NB4 (cell line): ENCODE results near the gene NELL2.
"Not testable (repeated sequence)": the region's sequence is repeated elsewhere in the genome, so short reads cannot be mapped to it uniquely, and the experiment has no call there.

Experiments
- DNase-seq: peaks from one replicate; pipeline ENCODE4 v3.0.0; 2010; ENCODE audit warnings: low read depth
- H3K4me3 ChIP-seq: one replicate; pipeline ENCODE4 v1.5.1; 2011; ENCODE audit warnings: mild to moderate bottlenecking, low read depth, low read length, moderate library complexity
- MYC ChIP-seq: IDR thresholded peaks from 2 replicates; pipeline ENCODE4 v1.6.1; 2011; ENCODE audit warnings: low read depth, low read length
- POLR2A ChIP-seq: IDR thresholded peaks from 2 replicates; pipeline ENCODE4 v1.6.1; 2011; ENCODE audit warnings: mild to moderate bottlenecking; ENCODE audit not compliant: insufficient read length; ENCODE audit errors: extremely low read depth
- TF ChIP-seq, protein P1 (sequence below): IDR thresholded peaks from 2 replicates; pipeline ENCODE4 v1.6.1; 2011; ENCODE audit warnings: low read depth, low read length
- TF ChIP-seq, protein P2 (sequence below): IDR thresholded peaks from one replicate; pipeline ENCODE4 v1.5.1; 2012; ENCODE audit warnings: low read depth, low read length

The NELL2 gene

DNA sequence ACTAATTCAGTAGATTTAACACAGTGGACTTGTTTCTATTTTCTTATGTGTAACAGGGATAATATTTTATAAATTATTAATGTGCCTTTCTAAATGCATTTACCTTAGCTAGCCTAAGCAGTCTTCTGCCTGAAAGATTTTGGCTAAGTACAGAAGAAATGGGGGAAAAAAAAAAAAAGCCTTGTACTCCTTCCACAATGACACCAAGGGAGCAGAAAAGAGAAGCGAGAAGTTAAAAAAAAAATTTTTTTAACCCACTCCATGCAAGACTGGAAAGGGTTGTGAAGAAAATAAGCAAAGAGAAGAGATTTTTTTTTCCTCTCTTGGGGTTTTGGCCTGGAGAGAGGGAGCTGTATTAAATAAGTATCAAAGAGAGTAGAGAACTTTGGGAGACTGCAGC is 28.7 kb downstream of the NELL2 start:
- TF ChIP-seq MYC (no peak), POLR2A (no peak)
- TF ChIP-seq, protein P1, sequence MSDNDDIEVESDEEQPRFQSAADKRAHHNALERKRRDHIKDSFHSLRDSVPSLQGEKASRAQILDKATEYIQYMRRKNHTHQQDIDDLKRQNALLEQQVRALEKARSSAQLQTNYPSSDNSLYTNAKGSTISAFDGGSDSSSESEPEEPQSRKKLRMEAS: no peak
- TF ChIP-seq, protein P2, sequence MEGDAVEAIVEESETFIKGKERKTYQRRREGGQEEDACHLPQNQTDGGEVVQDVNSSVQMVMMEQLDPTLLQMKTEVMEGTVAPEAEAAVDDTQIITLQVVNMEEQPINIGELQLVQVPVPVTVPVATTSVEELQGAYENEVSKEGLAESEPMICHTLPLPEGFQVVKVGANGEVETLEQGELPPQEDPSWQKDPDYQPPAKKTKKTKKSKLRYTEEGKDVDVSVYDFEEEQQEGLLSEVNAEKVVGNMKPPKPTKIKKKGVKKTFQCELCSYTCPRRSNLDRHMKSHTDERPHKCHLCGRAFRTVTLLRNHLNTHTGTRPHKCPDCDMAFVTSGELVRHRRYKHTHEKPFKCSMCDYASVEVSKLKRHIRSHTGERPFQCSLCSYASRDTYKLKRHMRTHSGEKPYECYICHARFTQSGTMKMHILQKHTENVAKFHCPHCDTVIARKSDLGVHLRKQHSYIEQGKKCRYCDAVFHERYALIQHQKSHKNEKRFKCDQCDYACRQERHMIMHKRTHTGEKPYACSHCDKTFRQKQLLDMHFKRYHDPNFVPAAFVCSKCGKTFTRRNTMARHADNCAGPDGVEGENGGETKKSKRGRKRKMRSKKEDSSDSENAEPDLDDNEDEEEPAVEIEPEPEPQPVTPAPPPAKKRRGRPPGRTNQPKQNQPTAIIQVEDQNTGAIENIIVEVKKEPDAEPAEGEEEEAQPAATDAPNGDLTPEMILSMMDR: no peak
- DNase-seq: no peak
- H3K4me3 ChIP-seq: no peak overlapping the region

DNA sequence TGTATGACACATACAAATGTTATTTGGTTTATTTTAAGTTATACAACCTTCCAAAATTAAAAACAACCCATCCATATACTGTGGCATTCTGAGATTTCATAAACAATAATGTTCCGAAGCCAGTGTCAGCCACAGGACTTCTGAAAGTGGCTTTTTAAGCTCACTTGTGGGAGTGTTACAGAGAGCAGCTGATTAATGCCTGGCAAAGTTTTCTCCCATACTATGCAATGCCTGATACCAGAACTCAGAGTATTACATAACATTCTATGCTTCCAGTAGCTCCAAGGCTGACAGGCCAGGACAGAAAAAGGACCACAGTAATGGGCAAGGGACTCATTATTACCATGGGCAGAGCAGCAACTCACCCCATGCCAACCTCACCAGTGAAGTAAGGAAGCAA is 29.3 kb downstream of the NELL2 start:
- H3K4me3 ChIP-seq: no peak overlapping the region
- TF ChIP-seq POLR2A (no peak), MYC (no peak)
- TF ChIP-seq, protein P2: no peak
- TF ChIP-seq, protein P1: no peak
- DNase-seq: no peak

DNA sequence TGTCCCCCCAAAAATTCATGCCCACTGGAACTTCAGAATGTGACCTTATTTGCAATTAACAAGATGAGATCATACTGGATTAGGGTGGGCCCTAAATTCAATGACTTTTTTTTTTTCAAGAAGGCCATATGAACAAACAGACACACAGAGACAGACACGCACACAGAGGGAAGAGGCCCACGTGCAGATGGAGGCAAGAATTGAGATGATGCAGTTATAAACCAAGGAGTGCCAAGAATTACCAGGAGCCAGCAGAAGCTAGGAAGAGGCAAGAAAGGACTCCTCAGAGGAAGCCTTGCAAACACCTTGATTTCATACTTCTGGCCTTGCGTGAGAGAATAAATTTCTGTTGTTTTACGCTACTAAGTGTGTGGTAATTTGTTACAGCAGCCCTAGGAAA is 33.4 kb downstream of the NELL2 start:
- no peak for DNase-seq
- H3K4me3 ChIP-seq: no peak overlapping the region
- TF ChIP-seq, protein P2: no peak
- TF ChIP-seq, protein P1: no peak

DNA sequence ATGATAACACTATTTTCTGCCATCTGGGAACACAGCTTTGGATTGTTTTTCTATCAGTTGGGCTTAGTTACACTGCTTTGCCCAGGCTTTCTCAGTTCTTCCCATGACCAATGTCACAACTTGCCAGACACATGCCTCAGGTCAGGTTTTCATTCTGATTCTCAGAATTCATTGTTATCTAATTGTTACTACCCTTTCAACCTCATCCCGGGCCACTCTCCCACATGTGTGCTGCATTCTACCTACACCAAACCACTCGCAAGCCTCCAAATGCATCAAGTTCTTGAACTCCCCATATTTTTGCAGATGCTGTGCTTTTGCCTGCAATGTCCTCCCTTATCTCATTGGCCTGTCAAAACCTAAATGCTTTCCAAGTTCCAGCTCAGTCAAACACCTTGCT is 36.3 kb downstream of the NELL2 start:
- H3K4me3 ChIP-seq: no peak overlapping the region
- TF ChIP-seq, protein P2: no peak
- no peak for DNase-seq

DNA sequence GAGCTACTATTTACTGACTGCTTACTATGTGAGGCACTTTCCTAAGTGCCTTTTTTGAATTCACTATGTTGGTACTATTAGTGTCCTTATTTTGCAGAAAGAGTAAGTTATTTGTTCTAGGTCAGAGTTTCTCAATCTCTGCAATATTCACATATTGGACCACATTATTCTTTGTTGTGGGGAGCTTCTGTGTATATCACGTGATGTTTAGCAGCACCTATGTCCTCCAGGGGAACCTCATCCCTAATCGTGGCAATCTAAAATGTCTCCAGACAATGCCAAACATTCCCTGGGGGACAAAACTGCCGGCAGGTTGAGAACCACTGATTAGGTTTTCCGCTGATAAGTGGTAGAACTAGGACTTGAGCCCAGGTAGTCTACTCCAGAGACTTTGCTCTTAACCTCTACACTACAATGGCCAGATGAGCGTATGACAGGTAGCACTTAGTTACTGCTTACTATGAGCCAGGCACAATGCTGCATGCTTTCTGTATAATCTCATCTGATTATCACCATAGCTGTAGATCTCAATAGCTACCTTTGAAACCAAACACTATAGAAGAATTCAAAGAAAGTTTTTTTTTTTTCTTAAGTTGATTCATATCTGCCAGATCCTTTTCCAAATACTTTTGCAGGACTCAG is 38.9 kb downstream of the NELL2 start:
- H3K4me3 ChIP-seq: no peak overlapping the region
- TF ChIP-seq MYC: no peak
- no peak for TF ChIP-seq POLR2A
- DNase-seq: no peak

DNA sequence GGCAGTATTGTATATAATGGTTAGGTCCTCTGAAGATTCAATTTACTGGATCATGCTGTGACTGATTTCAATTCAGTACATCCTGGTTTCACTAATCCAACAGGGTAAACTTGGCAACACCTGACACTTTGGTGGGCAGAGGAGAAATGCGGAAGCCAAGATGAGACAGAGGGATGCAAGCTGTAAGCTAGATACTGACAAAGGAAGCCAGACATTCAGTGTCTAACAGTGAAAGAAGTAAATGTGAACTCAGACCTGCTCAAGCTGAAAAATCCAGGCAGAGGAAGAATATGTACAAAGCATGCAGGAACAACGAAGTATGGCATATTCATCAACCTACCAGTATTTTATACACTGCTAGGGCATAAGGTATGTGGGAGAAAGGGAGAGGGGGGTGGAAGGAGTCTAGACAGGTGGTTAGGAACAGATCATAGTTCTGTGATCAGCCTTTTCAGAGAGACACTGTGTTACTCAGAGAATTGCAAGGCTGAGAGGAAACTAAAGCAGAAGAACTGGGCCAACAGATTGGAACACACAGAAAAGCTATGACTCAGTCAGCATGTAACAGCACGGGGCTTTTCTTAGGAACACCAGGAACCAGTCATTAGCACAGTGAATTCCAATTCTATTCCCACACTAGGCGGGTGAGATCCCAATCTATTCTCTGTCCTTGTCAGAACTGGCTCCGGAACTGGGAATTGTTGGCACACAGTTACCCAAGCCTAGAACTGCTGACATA is 40.3 kb downstream of the NELL2 start:
- no peak overlapping the region for H3K4me3 ChIP-seq
- DNase-seq: no peak
- TF ChIP-seq, protein P1: no peak

DNA sequence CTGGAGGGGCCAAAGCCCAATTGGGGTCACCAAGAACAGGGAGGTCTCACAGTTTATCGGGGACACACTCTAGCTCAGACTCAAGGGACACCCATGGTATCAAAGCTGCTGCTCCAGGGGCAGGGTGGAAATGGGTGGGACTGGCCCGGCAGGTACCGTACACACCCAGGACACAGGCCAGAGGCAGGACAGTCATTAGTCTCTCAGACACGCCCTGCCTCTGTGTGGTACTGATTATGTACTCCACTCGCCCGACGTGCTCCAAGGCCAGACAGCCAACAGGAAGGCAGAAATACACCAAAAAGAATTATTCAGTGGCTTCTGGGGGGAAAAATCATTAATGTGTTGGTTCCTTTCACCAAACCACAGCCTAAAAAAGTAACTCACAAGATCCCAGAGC is 41.1 kb downstream of the NELL2 start:
- not testable (repeated sequence) for DNase-seq, H3K4me3 ChIP-seq
